Suprapubic skin (tissue), 4 donors: ENCODE data around the gene NR4A1. TPM values are rescaled to one million over a fixed set of nuclear protein-coding genes. Genes with fewer than 3 reads are reported as not detected.

Experiments
- DNase-seq, 2 donors: peaks; one replicate each; pipeline ENCODE4 v3.0.0-alpha.2; 2019; ENCODE audit warnings: low spot score in 2 of 2
- H3K27ac ChIP-seq: fragments of 200-600 bp; sonication (generic); one replicate; pipeline ENCODE4 v1.5.1; 2019
- H3K27me3 ChIP-seq: fragments of 200-600 bp; sonication (generic); one replicate; pipeline ENCODE4 v1.5.1; 2019
- H3K36me3 ChIP-seq: fragments of 200-600 bp; sonication (generic); one replicate; pipeline ENCODE4 v1.5.1; 2019
- H3K4me1 ChIP-seq: fragments of 200-600 bp; sonication (generic); one replicate; pipeline ENCODE4 v1.5.1; 2019
- H3K4me3 ChIP-seq: fragments of 200-600 bp; sonication (generic); one replicate; pipeline ENCODE4 v1.5.1; 2019; ENCODE audit warnings: mild to moderate bottlenecking
- H3K9me3 ChIP-seq: fragments of 200-600 bp; sonication (generic); one replicate; pipeline ENCODE4 v1.5.1; 2019
- EP300 ChIP-seq: sonication (generic); formaldehyde crosslinking; IDR thresholded peaks from one replicate; pipeline ENCODE4 v1.6.1; 2017; ENCODE audit warnings: antibody characterized with exemption
- POLR2A ChIP-seq, 2 donors: fragments of 450-650 bp; IDR thresholded peaks; one replicate each; pipeline ENCODE4 v1.6.1; 2017; ENCODE audit warnings: antibody characterized with exemption in 2 of 2, mild to moderate bottlenecking in 2 of 2, moderate library complexity in 2 of 2
- POLR2AphosphoS5 ChIP-seq, 3 donors: sonication (generic); formaldehyde crosslinking; IDR thresholded peaks; one replicate each; pipeline ENCODE4 v1.6.1; 2017; ENCODE audit warnings: antibody characterized with exemption in 3 of 3
- WGBS: methylation state at CpG from one replicate; pipeline ENCODE4 v1.1.5; 2018; 5-methylcytosine and 5-hydroxymethylcytosine counted together
- total RNA-seq, 4 donors: library from RNA; depleted of rRNA; stranded (reverse); fragments of >200 nt; gene quantifications; one replicate each; pipeline ENCODE4 v1.1.0, GENCODE V29; 2016
- TF ChIP-seq, protein P1 (sequence below), 2 donors: fragments of 200-600 bp in 1 of 2; fragments of 450-650 bp in 1 of 2; sonication (generic) in 1 of 2; IDR thresholded peaks; one replicate each; pipeline ENCODE4 v1.5.1; 2016 to 2019; ENCODE audit warnings: antibody characterized with exemption in 2 of 2, mild to moderate bottlenecking in 1 of 2, moderate library complexity in 1 of 2

NR4A1 gene
- total RNA-seq, 4 donors from 2014 or later = 141 to 775 (median 422) TPM

DNA sequence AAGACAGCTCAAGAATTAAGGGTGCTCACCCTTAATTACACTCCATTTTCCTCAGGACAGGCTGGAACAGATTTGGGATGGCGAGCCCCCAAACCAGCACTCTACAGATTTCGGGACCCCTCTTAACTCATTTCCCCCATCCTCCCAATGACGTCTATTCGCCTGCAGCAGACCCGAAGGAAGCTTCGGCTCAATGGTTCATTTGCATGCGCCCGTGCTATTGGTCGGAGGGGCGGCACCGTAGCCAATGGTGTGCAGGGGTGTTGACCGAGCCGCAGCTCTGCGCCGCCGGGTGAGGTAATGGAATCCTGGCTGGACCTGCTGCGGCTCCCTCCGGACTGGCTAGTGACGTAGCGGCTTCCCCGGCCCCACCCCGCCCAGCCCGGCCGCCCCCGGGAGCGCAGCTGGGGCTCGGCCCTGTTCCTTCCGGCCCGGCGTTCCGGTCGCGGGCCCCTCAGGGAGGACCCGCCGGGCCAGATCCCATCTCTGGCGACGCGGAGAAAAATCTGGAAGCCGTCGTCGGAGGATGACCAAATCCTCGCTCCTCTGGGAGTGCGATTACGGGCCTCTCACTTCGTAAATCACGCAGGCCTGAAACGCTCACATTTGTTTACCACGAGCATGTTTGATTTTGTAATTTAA, 18.3 kb upstream of the NR4A1 start:
- Histone ChIP-seq H3K27ac (peak overlapping the region; percentile 84), H3K9me3 (no peaks in the 10 kb centered on the region), H3K4me1 (peaks cover 44% of the 10 kb centered on the region), H3K4me3 (peak overlapping the region; percentile 38), H3K36me3 (no peaks in the 10 kb centered on the region), H3K27me3 (no peaks in the 10 kb centered on the region)
- WGBS = 0% methylated on average over 26 of the region's 48 CpGs
- TF ChIP-seq POLR2AphosphoS5 (IDR thresholded peaks at IDR 0.05) = peak in 2 of 3 donors; percentile 70 to 82
- TF ChIP-seq EP300 = peak; percentile 58
- TF ChIP-seq, protein P1, sequence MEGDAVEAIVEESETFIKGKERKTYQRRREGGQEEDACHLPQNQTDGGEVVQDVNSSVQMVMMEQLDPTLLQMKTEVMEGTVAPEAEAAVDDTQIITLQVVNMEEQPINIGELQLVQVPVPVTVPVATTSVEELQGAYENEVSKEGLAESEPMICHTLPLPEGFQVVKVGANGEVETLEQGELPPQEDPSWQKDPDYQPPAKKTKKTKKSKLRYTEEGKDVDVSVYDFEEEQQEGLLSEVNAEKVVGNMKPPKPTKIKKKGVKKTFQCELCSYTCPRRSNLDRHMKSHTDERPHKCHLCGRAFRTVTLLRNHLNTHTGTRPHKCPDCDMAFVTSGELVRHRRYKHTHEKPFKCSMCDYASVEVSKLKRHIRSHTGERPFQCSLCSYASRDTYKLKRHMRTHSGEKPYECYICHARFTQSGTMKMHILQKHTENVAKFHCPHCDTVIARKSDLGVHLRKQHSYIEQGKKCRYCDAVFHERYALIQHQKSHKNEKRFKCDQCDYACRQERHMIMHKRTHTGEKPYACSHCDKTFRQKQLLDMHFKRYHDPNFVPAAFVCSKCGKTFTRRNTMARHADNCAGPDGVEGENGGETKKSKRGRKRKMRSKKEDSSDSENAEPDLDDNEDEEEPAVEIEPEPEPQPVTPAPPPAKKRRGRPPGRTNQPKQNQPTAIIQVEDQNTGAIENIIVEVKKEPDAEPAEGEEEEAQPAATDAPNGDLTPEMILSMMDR (IDR thresholded peaks at IDR 0.05) = no peak
- TF ChIP-seq POLR2A (IDR thresholded peaks at IDR 0.05) = peak in 1 of 2 donors; percentile 30
- peak; percentile 99 for DNase-seq

DNA sequence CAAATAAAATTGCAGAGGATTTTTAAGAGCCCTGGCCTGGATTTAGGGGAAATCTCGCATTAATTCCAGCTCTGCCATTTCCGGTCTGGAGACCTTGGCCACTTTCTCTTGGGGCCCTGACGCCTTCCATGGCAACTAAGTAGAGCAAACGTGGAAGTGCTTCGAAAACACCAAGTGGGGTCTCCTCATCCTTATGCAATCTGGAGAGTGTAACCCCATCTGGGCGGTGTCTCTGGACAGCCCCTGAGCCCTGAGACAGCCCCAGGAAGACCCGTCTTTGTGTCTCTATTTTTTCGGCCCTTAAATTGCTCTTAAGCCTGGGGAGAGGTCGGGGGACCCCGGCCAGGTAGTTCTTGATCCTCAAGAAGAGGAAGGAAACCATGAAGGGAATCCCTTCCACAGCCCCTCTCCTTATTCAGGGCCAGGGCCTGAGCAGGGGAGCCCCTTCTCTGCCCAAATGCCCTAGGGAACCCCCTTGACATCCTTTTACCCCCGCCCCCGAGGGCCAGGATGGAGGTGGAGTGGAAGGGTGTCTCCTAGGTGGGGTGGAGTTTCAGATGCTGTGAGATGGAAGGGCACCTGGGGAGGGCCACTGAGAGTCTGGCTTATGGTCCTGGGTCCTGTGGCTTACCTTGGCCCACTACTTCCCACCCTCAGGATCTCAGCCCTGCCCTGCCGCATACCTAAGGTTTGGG, 17.6 kb upstream of the NR4A1 start:
- Histone ChIP-seq H3K27ac (peak overlapping the region; percentile 84), H3K36me3 (no peaks in the 10 kb centered on the region), H3K4me1 (peaks cover 50% of the 10 kb centered on the region), H3K27me3 (no peaks in the 10 kb centered on the region), H3K4me3 (peak overlapping the region; percentile 38), H3K9me3 (no peaks in the 10 kb centered on the region)
- TF ChIP-seq POLR2A (IDR thresholded peaks at IDR 0.05) (no peak), EP300 (no peak), POLR2AphosphoS5 (IDR thresholded peaks at IDR 0.05) (no peak)
- TF ChIP-seq, protein P1 (IDR thresholded peaks at IDR 0.05) = no peak
- no peak for DNase-seq
- WGBS = 60% methylated on average over 13 of the region's 13 CpGs

DNA sequence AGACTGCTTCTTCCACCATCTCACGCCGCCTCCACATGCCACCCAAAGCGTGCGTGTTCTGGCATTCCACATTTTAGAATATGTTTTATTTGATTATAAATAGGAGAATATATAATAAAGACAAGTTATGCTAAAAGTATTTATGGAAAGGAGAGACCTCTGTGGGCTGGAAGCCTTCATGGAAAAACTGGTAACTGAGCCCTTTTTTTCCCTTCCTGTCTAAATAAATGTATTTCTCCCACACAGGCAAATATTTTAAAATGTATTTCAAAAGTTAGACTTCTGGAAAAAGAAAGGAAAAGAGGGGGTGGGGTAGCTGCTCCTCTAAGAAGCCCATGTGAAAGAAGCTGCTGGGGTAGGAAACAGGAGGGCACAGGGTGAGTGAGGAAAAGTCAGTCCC, 16.1 kb upstream of the NR4A1 start:
- no peak for DNase-seq
- WGBS = 87% methylated on average over 4 of the region's 4 CpGs
- no peak for TF ChIP-seq POLR2AphosphoS5 (IDR thresholded peaks at IDR 0.05)
- no peak for TF ChIP-seq POLR2A (IDR thresholded peaks at IDR 0.05)
- TF ChIP-seq EP300 = no peak
- TF ChIP-seq, protein P1 (IDR thresholded peaks at IDR 0.05) = no peak
- Histone ChIP-seq H3K9me3 (no peaks in the 10 kb centered on the region), H3K36me3 (no peaks in the 10 kb centered on the region), H3K27me3 (no peaks in the 10 kb centered on the region), H3K27ac (no peak overlapping the region), H3K4me1 (peaks cover 52% of the 10 kb centered on the region), H3K4me3 (no peak overlapping the region)

DNA sequence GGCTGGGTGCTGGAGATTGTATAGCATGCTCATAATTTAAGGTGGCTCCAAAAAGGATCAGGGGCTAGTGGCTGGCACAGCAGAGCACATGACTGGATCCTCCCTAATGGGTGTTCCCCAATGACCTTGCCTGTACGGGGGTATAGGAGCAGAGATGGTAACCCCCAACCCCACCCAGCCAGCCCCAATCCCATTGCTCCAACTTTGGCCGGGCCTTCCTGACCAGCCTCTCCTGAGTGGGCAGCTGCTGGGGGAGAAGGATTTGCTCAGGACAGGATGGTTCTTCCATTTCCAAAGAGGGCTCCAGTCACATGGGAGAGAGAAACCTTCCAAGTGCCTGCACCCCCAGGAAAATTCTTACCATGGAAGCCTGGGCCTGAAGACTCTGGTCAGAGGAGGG, 15.3 kb upstream of the NR4A1 start:
- TF ChIP-seq EP300 = no peak
- TF ChIP-seq, protein P1 (IDR thresholded peaks at IDR 0.05) = no peak
- Histone ChIP-seq H3K27ac (peak overlapping the region; percentile 78), H3K4me3 (no peak overlapping the region), H3K4me1 (peaks cover 52% of the 10 kb centered on the region), H3K27me3 (no peaks in the 10 kb centered on the region), H3K36me3 (no peaks in the 10 kb centered on the region), H3K9me3 (no peaks in the 10 kb centered on the region)
- WGBS = 71% methylated on average over 2 of the region's 2 CpGs
- DNase-seq = no peak

DNA sequence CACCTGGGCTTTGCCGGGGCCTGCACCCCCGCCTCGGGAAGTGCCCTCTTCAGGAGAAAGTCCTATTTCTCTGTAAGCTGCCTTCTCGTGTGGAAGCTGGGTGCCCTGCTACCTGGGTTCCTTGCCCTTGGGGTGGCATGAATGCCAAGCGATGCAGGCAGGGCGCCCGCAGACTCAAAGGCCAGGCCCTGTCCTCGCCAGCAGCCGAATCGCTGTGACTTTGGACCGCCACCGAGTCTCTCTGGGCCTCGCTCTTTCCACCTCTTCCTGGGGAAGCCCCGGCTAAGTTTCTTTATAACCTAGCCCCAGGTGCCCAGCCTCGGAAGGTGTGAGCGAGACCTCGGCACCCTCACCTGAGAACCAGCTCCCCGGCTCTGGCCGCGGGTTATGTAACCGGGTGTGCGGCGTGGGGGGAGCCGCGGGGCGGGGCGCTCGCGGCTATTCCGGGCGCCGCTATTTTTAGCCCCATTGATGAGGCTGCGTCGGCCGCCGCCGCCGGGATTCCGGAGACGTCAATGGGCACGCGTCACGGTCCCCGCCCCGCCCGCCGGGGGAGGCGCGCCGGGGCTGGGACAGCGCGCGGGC, 14.6 kb upstream of the NR4A1 start:
- peak; percentile 93 to 95 for DNase-seq
- no peaks in the 10 kb centered on the region for H3K9me3 ChIP-seq
- peaks cover 59% of the 10 kb centered on the region for H3K4me1 ChIP-seq
- no peaks in the 10 kb centered on the region for H3K36me3 ChIP-seq
- 10% methylated on average over 50 of the region's 53 CpGs for WGBS
- TF ChIP-seq POLR2AphosphoS5 (IDR thresholded peaks at IDR 0.05) = peak in 2 of 3 donors; percentile 67 to 78
- TF ChIP-seq POLR2A (IDR thresholded peaks at IDR 0.05) = no peak
- TF ChIP-seq EP300 = peak; percentile 89
- TF ChIP-seq, protein P1 (IDR thresholded peaks at IDR 0.05) = no peak
- peak overlapping the region; percentile 79 for H3K4me3 ChIP-seq
- H3K27ac ChIP-seq = peak overlapping the region; percentile 78
- H3K27me3 ChIP-seq = no peaks in the 10 kb centered on the region
